Epidermal melanocyte (primary cell): ENCODE results near the gene ARHGAP26.
"Not testable (repeated sequence)": the region's sequence is repeated elsewhere in the genome, so short reads cannot be mapped to it uniquely, and the experiment has no call there.

Source experiments
- DNase-seq: peaks from one replicate; pipeline ENCODE4 v3.0.0; 2011; ENCODE audit warnings: low spot score; ENCODE audit not compliant: insufficient read length

ARHGAP26 gene

GRCh38 chr5:142957528-142957927, 187.4 kb downstream of the ARHGAP26 start:
- no peak for DNase-seq

GRCh38 chr5:142958944-142959682, 188.9 kb downstream of the ARHGAP26 start:
- DNase-seq: no peak

GRCh38 chr5:142959683-142960657, 189.8 kb downstream of the ARHGAP26 start:
- no peak for DNase-seq

- no peak for DNase-seq
These were observed 191.4 kb downstream of the ARHGAP26 start for GRCh38 chr5:142961440-142962173.

GRCh38 chr5:142962174-142962533, 192.0 kb downstream of the ARHGAP26 start:
- DNase-seq: no peak

GRCh38 chr5:142965258-142966120, 195.3 kb downstream of the ARHGAP26 start:
- DNase-seq: not testable (repeated sequence)

GRCh38 chr5:142966121-142966420, 195.9 kb downstream of the ARHGAP26 start:
- no peak for DNase-seq

GRCh38 chr5:142969186-142969585, 199.0 kb downstream of the ARHGAP26 start:
- no peak for DNase-seq

- DNase-seq: no peak
These were observed 199.7 kb downstream of the ARHGAP26 start for GRCh38 chr5:142969624-142970439.

GRCh38 chr5:142970440-142971030, 200.4 kb downstream of the ARHGAP26 start:
- DNase-seq: no peak

GRCh38 chr5:142971303-142972013, 201.3 kb downstream of the ARHGAP26 start:
- DNase-seq: no peak

GRCh38 chr5:142972064-142972570, 201.9 kb downstream of the ARHGAP26 start:
- DNase-seq: no peak

GRCh38 chr5:142973932-142974331, 203.8 kb downstream of the ARHGAP26 start:
- no peak for DNase-seq

- DNase-seq: no peak
These were observed 204.2 kb downstream of the ARHGAP26 start for GRCh38 chr5:142974409-142974808.

GRCh38 chr5:142976861-142977260, 206.7 kb downstream of the ARHGAP26 start:
- no peak for DNase-seq

GRCh38 chr5:142977363-142978051, 207.3 kb downstream of the ARHGAP26 start:
- no peak for DNase-seq

- no peak for DNase-seq
These were observed 208.1 kb downstream of the ARHGAP26 start for GRCh38 chr5:142978252-142978651.

GRCh38 chr5:142978726-142979125, 208.5 kb downstream of the ARHGAP26 start:
- DNase-seq: no peak
